Measurements from ENCODE around the gene GSTA3.

DNA sequence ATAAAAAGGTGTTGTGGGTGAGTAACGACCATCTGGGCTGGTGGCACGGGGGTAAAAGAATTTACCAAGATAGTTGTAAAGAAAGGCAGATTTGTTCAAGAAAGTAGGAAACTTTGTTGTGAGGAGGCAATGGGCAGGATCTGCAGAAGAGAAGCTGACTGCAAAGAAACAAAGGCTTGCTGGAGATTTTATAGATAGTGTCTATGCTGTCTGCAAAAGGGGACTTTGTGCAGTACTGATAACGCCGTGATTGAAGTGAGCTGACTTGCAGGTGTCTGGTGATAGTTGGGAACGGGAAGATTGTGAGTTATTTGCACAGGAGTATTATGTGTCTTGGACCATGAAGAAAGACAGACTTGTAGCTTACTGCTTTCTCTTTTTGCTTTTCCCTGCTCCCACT, 36.8 kb upstream of the GSTA3 start:
- no peak for TF ChIP-seq EZH2 (IDR thresholded peaks at IDR 0.05)
- TF ChIP-seq, protein P1, sequence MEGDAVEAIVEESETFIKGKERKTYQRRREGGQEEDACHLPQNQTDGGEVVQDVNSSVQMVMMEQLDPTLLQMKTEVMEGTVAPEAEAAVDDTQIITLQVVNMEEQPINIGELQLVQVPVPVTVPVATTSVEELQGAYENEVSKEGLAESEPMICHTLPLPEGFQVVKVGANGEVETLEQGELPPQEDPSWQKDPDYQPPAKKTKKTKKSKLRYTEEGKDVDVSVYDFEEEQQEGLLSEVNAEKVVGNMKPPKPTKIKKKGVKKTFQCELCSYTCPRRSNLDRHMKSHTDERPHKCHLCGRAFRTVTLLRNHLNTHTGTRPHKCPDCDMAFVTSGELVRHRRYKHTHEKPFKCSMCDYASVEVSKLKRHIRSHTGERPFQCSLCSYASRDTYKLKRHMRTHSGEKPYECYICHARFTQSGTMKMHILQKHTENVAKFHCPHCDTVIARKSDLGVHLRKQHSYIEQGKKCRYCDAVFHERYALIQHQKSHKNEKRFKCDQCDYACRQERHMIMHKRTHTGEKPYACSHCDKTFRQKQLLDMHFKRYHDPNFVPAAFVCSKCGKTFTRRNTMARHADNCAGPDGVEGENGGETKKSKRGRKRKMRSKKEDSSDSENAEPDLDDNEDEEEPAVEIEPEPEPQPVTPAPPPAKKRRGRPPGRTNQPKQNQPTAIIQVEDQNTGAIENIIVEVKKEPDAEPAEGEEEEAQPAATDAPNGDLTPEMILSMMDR (IDR thresholded peaks at IDR 0.05), result no peak
- no peak for TF ChIP-seq EZH2phosphoT487 (IDR thresholded peaks at IDR 0.05)

Data from neural progenitor cell (in vitro differentiated cells).